Right atrium auricular region (tissue), 2 donors: ENCODE measurements around the gene C3orf85. TPM values are rescaled to one million over a fixed set of nuclear protein-coding genes. Genes with fewer than 3 reads are reported as not detected.

Source experiments
- DNase-seq: peaks from one replicate; pipeline ENCODE4 v3.0.0-alpha.2; 2019; ENCODE audit warnings: low spot score
- H3K27ac ChIP-seq, 2 donors: fragments of 200-600 bp; sonication (generic); 1 replicate in 1 of 2; 2 replicates in 1 of 2; pipeline ENCODE4 v1.5.1; 2016 to 2019
- H3K27me3 ChIP-seq, 2 donors: fragments of 200-600 bp; sonication (generic); one replicate each; pipeline versions ENCODE4 v1.5.1 to v1.6.0; 2017 to 2019
- H3K36me3 ChIP-seq: fragments of 200-600 bp; sonication (generic); one replicate; pipeline ENCODE4 v1.5.1; 2016
- H3K4me1 ChIP-seq, 2 donors: fragments of 200-600 bp; sonication (generic); one replicate each; pipeline versions ENCODE4 v1.5.1 to v1.6.0; 2017 to 2019
- H3K4me3 ChIP-seq, 2 donors: fragments of 200-600 bp; sonication (generic); 1 replicate in 1 of 2; 2 replicates in 1 of 2; pipeline ENCODE4 v1.5.1; 2017 to 2019; ENCODE audit warnings: mild to moderate bottlenecking in 1 of 2, moderate library complexity in 1 of 2
- H3K9me3 ChIP-seq, 2 donors: fragments of 200-600 bp; sonication (generic); one replicate each; pipeline ENCODE4 v1.5.1; 2019
- total RNA-seq, 2 donors: library from RNA; depleted of rRNA; stranded (reverse); fragments of >200 nt; gene quantifications; one replicate each; pipeline ENCODE4 v1.1.0, GENCODE V29; 2016
- TF ChIP-seq, protein P1 (sequence below), 2 donors: fragments of 200-600 bp; sonication (generic); IDR thresholded peaks; one replicate each; pipeline ENCODE4 v1.5.1; 2019; ENCODE audit warnings: antibody characterized with exemption in 2 of 2

The C3orf85 gene
- total RNA-seq, 2 donors from 2014 or later: not detected

DNA sequence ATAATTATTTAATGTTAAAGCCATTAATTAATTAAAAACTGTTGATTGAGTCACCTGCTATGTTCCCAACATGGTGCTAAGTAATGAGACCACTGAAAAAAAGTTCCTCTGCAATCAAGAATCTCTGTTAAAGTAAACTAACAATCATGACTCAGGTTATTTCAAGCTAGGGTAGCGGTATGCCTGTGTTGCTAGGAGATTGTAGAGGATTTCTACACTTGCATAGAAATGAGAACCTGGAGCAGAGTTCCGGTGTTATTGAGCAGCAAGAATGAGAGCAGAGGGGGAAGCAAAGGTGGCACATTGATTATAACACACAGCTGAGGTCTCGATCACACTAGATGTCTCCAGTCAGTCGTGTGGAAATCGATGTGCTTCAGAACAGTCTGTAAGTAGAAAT lies 41.4 kb downstream of the C3orf85 start:
- no peaks in the 10 kb centered on the region for H3K27me3 ChIP-seq
- DNase-seq: no peak
- H3K4me1 ChIP-seq: no peaks in the 10 kb centered on the region
- no peaks in the 10 kb centered on the region for H3K36me3 ChIP-seq
- H3K27ac ChIP-seq: no peak overlapping the region
- no peak overlapping the region for H3K4me3 ChIP-seq
- no peaks in the 10 kb centered on the region for H3K9me3 ChIP-seq
- TF ChIP-seq, protein P1, sequence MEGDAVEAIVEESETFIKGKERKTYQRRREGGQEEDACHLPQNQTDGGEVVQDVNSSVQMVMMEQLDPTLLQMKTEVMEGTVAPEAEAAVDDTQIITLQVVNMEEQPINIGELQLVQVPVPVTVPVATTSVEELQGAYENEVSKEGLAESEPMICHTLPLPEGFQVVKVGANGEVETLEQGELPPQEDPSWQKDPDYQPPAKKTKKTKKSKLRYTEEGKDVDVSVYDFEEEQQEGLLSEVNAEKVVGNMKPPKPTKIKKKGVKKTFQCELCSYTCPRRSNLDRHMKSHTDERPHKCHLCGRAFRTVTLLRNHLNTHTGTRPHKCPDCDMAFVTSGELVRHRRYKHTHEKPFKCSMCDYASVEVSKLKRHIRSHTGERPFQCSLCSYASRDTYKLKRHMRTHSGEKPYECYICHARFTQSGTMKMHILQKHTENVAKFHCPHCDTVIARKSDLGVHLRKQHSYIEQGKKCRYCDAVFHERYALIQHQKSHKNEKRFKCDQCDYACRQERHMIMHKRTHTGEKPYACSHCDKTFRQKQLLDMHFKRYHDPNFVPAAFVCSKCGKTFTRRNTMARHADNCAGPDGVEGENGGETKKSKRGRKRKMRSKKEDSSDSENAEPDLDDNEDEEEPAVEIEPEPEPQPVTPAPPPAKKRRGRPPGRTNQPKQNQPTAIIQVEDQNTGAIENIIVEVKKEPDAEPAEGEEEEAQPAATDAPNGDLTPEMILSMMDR (IDR thresholded peaks at IDR 0.05): no peak

DNA sequence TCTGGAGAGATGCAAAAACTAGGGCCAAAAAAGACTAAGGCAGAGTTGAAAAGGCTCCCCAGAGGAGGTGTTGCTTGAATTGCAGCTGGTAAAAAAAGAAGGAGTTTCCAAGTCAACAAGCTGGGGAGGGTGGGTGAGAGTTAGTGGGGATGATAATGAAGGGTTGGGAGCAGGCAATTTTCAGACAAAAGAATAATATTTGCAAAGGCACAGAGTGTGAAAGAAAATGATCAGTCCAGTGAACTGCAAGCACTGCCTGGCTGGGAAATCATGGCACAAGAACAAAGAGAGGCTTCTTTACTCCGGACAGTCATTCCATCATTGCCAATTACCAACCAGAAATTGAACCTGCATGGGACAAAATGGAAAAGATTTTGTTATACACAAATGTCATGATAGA lies 42.2 kb downstream of the C3orf85 start:
- Histone ChIP-seq H3K27me3 (no peaks in the 10 kb centered on the region), H3K36me3 (no peaks in the 10 kb centered on the region), H3K27ac (no peak overlapping the region), H3K9me3 (no peaks in the 10 kb centered on the region), H3K4me1 (no peaks in the 10 kb centered on the region), H3K4me3 (no peak overlapping the region)
- DNase-seq: no peak
- TF ChIP-seq, protein P1 (IDR thresholded peaks at IDR 0.05): no peak

DNA sequence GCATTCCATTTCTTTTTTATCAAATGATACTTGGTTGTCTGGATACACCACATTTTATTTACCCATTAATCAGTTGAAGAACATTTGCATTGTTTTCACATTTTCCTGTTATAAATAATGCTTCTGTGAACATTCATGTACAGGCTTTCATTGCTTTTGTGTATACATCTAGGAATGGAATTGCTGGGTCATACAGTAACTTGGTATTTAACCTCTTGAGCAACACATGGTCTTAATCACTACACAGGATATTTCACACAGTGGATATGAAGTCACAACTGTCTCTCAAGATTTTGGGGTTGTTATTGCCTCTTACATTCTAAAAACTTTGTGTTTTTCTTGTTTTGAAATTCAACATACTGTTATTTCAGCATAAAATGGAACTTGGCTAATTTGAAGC lies 48.2 kb downstream of the C3orf85 start:
- no peaks in the 10 kb centered on the region for H3K4me1 ChIP-seq
- no peaks in the 10 kb centered on the region for H3K36me3 ChIP-seq
- TF ChIP-seq, protein P1 (IDR thresholded peaks at IDR 0.05): no peak
- no peak overlapping the region for H3K27ac ChIP-seq
- no peak overlapping the region for H3K4me3 ChIP-seq
- no peak for DNase-seq
- no peaks in the 10 kb centered on the region for H3K27me3 ChIP-seq
- H3K9me3 ChIP-seq: no peaks in the 10 kb centered on the region

DNA sequence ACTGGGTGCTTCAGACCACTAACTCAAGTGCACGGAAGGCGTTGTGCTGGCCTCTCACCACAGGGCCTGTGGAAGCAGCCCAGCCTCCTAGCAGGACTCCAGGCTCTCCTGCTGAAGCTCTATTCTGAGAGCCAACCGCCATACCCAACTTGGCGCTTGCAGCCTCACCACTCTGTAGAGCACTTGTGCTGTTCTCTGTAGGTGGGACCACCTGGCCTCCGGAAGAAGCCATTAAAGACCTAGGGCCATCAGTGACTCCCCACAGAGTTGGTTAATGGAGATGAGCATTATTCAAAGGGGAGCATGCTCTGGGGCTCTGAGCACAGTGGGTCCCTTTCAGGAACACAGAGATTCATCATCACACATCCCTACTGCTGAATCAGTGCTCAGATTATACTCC lies 50.9 kb downstream of the C3orf85 start:
- Histone ChIP-seq H3K9me3 (no peaks in the 10 kb centered on the region), H3K27ac (no peak overlapping the region), H3K36me3 (no peaks in the 10 kb centered on the region), H3K4me1 (no peaks in the 10 kb centered on the region), H3K27me3 (no peaks in the 10 kb centered on the region), H3K4me3 (no peak overlapping the region)
- DNase-seq: no peak
- TF ChIP-seq, protein P1 (IDR thresholded peaks at IDR 0.05): no peak

DNA sequence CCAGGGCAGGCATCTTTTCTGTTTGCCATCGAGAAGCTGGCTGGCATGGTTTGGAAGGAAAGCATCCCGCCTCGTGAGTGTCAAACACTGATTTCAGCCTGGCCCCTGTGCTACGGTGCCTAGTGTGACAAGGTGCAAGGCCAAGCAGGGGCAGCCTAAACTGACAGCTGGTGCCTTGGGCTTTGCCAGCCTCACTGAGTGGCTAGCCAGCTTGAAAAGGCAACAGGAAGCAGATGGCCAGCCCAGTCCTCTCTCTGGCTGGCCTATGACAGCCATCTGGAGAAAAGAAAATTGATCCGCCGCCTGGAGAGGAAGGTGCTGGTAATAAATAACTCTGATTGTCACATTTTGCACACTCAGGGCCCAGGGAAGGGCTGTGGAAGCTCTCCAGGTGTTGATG lies 52.2 kb downstream of the C3orf85 start:
- Histone ChIP-seq H3K27me3 (no peaks in the 10 kb centered on the region), H3K36me3 (no peaks in the 10 kb centered on the region), H3K4me1 (no peaks in the 10 kb centered on the region), H3K27ac (no peak overlapping the region), H3K4me3 (no peak overlapping the region), H3K9me3 (no peaks in the 10 kb centered on the region)
- TF ChIP-seq, protein P1 (IDR thresholded peaks at IDR 0.05): no peak
- no peak for DNase-seq

DNA sequence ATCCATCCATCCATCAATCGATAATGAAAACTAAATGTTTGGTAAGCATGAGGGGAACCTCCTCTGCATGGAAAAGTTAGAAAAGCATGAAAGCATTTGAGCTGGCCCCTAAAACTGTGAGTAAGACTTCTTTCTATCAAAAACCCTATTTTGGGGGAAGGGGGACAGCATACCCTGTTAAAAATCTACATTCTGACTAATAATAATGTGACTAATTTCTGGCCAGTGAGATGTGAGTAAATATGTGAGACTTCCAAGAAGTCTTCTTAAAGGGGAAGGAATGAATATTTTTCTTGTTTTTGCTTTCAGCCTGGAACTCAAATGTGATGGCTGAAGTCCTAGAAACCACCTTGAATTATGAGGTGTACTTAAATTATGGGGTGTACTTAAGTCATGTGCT lies 54.9 kb downstream of the C3orf85 start:
- Histone ChIP-seq H3K4me1 (no peaks in the 10 kb centered on the region), H3K27me3 (no peaks in the 10 kb centered on the region), H3K4me3 (no peak overlapping the region), H3K27ac (no peak overlapping the region), H3K36me3 (no peaks in the 10 kb centered on the region), H3K9me3 (no peaks in the 10 kb centered on the region)
- TF ChIP-seq, protein P1 (IDR thresholded peaks at IDR 0.05): no peak
- no peak for DNase-seq
